Endodermal cell (in vitro differentiated cells): ENCODE measurements around the gene GSDMA. TPM values are rescaled to one million over a fixed set of nuclear protein-coding genes. Genes with fewer than 3 reads are reported as not detected.

Source experiments
- DNase-seq: peaks from one replicate; pipeline ENCODE4 v3.0.0-alpha.2; 2017
- H3K27ac ChIP-seq: 2 replicates; pipeline ENCODE4 v1.5.1; 2013; ENCODE audit warnings: mild to moderate bottlenecking, low read depth, low read length, moderate library complexity
- H3K27me3 ChIP-seq: 2 replicates; pipeline ENCODE4 v1.6.1; 2013; ENCODE audit warnings: mild to moderate bottlenecking, low read length, moderate library complexity; ENCODE audit not compliant: insufficient read depth, control insufficient read depth, poor library complexity, severe bottlenecking
- H3K36me3 ChIP-seq: 2 replicates; pipeline ENCODE4 v1.7.0; 2013; ENCODE audit warnings: mild to moderate bottlenecking, low read length, moderate library complexity; ENCODE audit not compliant: control insufficient read depth, insufficient read depth
- H3K4me1 ChIP-seq: one replicate; pipeline ENCODE4 v1.7.0; 2013; ENCODE audit warnings: low read length; ENCODE audit not compliant: control insufficient read depth, insufficient read depth
- H3K4me3 ChIP-seq: 2 replicates; pipeline ENCODE4 v1.5.1; 2013; ENCODE audit warnings: mild to moderate bottlenecking, low read length, moderate library complexity
- H3K9ac ChIP-seq: 2 replicates; pipeline ENCODE4 v1.6.1; 2013; ENCODE audit warnings: mild to moderate bottlenecking, low read length, moderate library complexity; ENCODE audit not compliant: poor library complexity, severe bottlenecking; ENCODE audit errors: extremely low read depth
- H3K9me3 ChIP-seq: 2 replicates; pipeline ENCODE4 v1.6.1; 2013; ENCODE audit warnings: mild to moderate bottlenecking, low read length, moderate library complexity; ENCODE audit not compliant: control insufficient read depth
- H3K27ac Mint-ChIP-seq: 2 replicates; pipeline ENCODE4 v1.8.0; 2020; ENCODE audit warnings: mixed read lengths
- H3K27me3 Mint-ChIP-seq: 2 replicates; pipeline ENCODE4 v1.8.0; 2021; ENCODE audit warnings: mild to moderate bottlenecking, mixed read lengths; ENCODE audit not compliant: insufficient read depth
- H3K36me3 Mint-ChIP-seq: 2 replicates; pipeline ENCODE4 v1.8.0; 2020; ENCODE audit warnings: low read depth, mixed read lengths
- H3K4me1 Mint-ChIP-seq: 2 replicates; pipeline ENCODE4 v1.8.0; 2020; ENCODE audit warnings: mixed read lengths
- H3K4me3 Mint-ChIP-seq: 2 replicates; pipeline ENCODE4 v1.8.0; 2020; ENCODE audit warnings: mild to moderate bottlenecking, moderate library complexity, mixed read lengths
- H3K9me3 Mint-ChIP-seq: 2 replicates; pipeline ENCODE4 v1.8.0; 2020; ENCODE audit warnings: mild to moderate bottlenecking, mixed read lengths
- CTCF ChIP-seq: fragments of 200-600 bp; sonication (generic); conservative IDR thresholded peaks from 2 replicates; pipeline ENCODE4 v1.5.0; 2021; ENCODE audit warnings: antibody characterized with exemption, mild to moderate bottlenecking
- whole genome bisulfite sequencing, 2 experiments: methylation state at CpG; one replicate each; pipeline versions ENCODE4 v1.1.5 to v1.1.7; 2013; ENCODE audit warnings: missing lambda C conversion rate in 2 of 2, mixed read lengths in 1 of 2; ENCODE audit not compliant: insufficient coverage in 1 of 2, insufficient read length in 1 of 2; 5-methylcytosine and 5-hydroxymethylcytosine counted together
- total RNA-seq, 2 donors: library from RNA; stranded (reverse); fragmentation: NEBNext Ultra II Directional in 1 of 2; extraction: Animal tissue kit (Norgen Biotek cat#: 25700) in 1 of 2; gene quantifications; 2 replicates in 1 of 2; 3 replicates in 1 of 2; pipeline ENCODE4 v1.2.1, GENCODE V29; 2021

The GSDMA gene
- total RNA-seq, 2 donors from 2014 or later: not detected

- Mint-ChIP-seq H3K4me1 (peaks cover 5% of the 10 kb centered on the region), H3K27ac (peak overlapping the region; percentile 23), H3K36me3 (no peaks in the 10 kb centered on the region), H3K9me3 (no peaks in the 10 kb centered on the region), H3K27me3 (peaks cover 4% of the 10 kb centered on the region), H3K4me3 (no peak overlapping the region)
- H3K27ac ChIP-seq: no peak overlapping the region
- 85 to 93% methylated on average over 3 to 7 of the region's 8 CpGs for WGBS, 2 experiments
- no peak overlapping the region for H3K4me3 ChIP-seq
- no peak for TF ChIP-seq CTCF
- no peaks in the 10 kb centered on the region for H3K27me3 ChIP-seq
- no peaks in the 10 kb centered on the region for H3K4me1 ChIP-seq
- no peaks in the 10 kb centered on the region for H3K36me3 ChIP-seq
- H3K9ac ChIP-seq: no peak overlapping the region
- H3K9me3 ChIP-seq: no peaks in the 10 kb centered on the region
- no peak for DNase-seq
These were observed 2.2 kb upstream of the GSDMA start for GRCh38 chr17:39960524-39961041.

GRCh38 chr17:39963829-39964228 lies 1.0 kb downstream of the GSDMA start:
- Mint-ChIP-seq H3K4me3 (no peak overlapping the region), H3K27ac (no peak overlapping the region), H3K9me3 (no peaks in the 10 kb centered on the region), H3K36me3 (no peaks in the 10 kb centered on the region), H3K27me3 (peaks cover 7% of the 10 kb centered on the region), H3K4me1 (peaks cover 5% of the 10 kb centered on the region)
- Histone ChIP-seq H3K27me3 (no peaks in the 10 kb centered on the region), H3K4me3 (no peak overlapping the region), H3K36me3 (no peaks in the 10 kb centered on the region), H3K27ac (no peak overlapping the region), H3K4me1 (no peaks in the 10 kb centered on the region), H3K9ac (no peak overlapping the region), H3K9me3 (no peaks in the 10 kb centered on the region)
- WGBS, 2 experiments: 92% methylated on average over 6 of the region's 6 CpGs
- DNase-seq: no peak
- TF ChIP-seq CTCF: no peak

GRCh38 chr17:39965017-39965699 lies 2.4 kb downstream of the GSDMA start:
- Histone ChIP-seq H3K27ac (no peak overlapping the region), H3K36me3 (no peaks in the 10 kb centered on the region), H3K4me1 (no peaks in the 10 kb centered on the region), H3K4me3 (no peak overlapping the region), H3K9ac (no peak overlapping the region), H3K27me3 (no peaks in the 10 kb centered on the region), H3K9me3 (no peaks in the 10 kb centered on the region)
- no peak for TF ChIP-seq CTCF
- H3K27ac Mint-ChIP-seq: no peak overlapping the region
- H3K9me3 Mint-ChIP-seq: no peaks in the 10 kb centered on the region
- no peaks in the 10 kb centered on the region for H3K36me3 Mint-ChIP-seq
- WGBS, 2 experiments: 84 to 91% methylated on average over 6 to 8 of the region's 8 CpGs
- H3K27me3 Mint-ChIP-seq: peaks cover 7% of the 10 kb centered on the region
- H3K4me3 Mint-ChIP-seq: no peak overlapping the region
- no peak for DNase-seq
- peaks cover 5% of the 10 kb centered on the region for H3K4me1 Mint-ChIP-seq
